A549 (cell line): ENCODE data around the gene TOM1L2.

Experiments used
- CHD4 ChIP-seq: fragments of 200-600 bp; sonication (generic); IDR thresholded peaks from 2 replicates; pipeline ENCODE4 v1.6.1; 2016; ENCODE audit warnings: antibody characterized with exemption, mild to moderate bottlenecking, borderline replicate concordance
- HOXB13 ChIP-seq: fragments of 250-450 bp; sonication (Bioruptor Pico); IDR thresholded peaks from 2 replicates; pipeline ENCODE4 v1.5.0; 2020; ENCODE audit warnings: low read depth, mild to moderate bottlenecking, moderate library complexity
- KDM5A ChIP-seq: fragments of 200-600 bp; sonication (generic); IDR thresholded peaks from 2 replicates; pipeline ENCODE4 v1.6.1; 2016; ENCODE audit warnings: antibody characterized with exemption, mild to moderate bottlenecking
- MAZ ChIP-seq: fragments of 150-350 bp; IDR thresholded peaks from 2 replicates; pipeline ENCODE4 v1.6.1; 2014; ENCODE audit warnings: antibody characterized with exemption, low read depth, low read length, borderline replicate concordance
- POLR2A ChIP-seq: IDR thresholded peaks from 2 replicates; pipeline ENCODE4 v1.6.1; 2012; ENCODE audit warnings: mild to moderate bottlenecking, low read length
- RAD21 ChIP-seq, 2 experiments: fragments of >200 bp in 1 of 2; sonication (Bioruptor Twin) in 1 of 2; formaldehyde crosslinking in 1 of 2; IDR thresholded peaks in 1 of 2; conservative IDR thresholded peaks in 1 of 2; 2 replicates in 1 of 2; 3 replicates in 1 of 2; pipeline ENCODE4 v1.6.1; 2012 to 2018; ENCODE audit warnings: inconsistent platforms in 1 of 2
- TF ChIP-seq, protein P1 (sequence below): fragments of >200 bp; sonication (Bioruptor Twin); formaldehyde crosslinking; IDR thresholded peaks from 3 replicates; pipeline ENCODE4 v1.5.1; 2016
- TF ChIP-seq, protein P2 (sequence below): fragments of 200-600 bp; sonication (generic); IDR thresholded peaks from 2 replicates; pipeline ENCODE4 v1.6.1; 2016; ENCODE audit warnings: antibody characterized with exemption, mild to moderate bottlenecking, moderate library complexity
- TF ChIP-seq, protein P3 (sequence below): fragments of 250-450 bp; sonication (Bioruptor Pico); IDR thresholded peaks from 2 replicates; pipeline ENCODE4 v1.5.0; 2021; ENCODE audit warnings: mild to moderate bottlenecking, moderate library complexity, borderline replicate concordance

DNA sequence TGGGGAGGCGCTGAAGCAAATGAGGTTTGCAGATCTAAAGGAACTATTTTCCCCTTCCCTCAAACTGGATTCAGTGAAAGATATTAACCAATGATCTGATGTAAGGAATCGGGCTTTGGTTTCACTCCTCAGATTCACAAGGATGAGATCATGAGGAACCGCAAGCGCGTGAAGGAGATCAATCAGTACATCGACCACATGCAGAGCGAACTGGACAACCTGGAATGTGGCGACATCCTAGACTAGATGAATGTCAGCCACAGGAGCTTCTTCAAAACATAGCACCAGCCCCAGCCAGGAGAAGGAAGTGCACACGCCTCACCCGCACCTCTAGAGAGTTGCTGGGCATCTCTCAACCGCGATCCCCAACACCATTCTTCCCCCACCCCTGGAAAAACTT is 44.2 kb upstream of the TOM1L2 start:
- TF ChIP-seq, protein P1, sequence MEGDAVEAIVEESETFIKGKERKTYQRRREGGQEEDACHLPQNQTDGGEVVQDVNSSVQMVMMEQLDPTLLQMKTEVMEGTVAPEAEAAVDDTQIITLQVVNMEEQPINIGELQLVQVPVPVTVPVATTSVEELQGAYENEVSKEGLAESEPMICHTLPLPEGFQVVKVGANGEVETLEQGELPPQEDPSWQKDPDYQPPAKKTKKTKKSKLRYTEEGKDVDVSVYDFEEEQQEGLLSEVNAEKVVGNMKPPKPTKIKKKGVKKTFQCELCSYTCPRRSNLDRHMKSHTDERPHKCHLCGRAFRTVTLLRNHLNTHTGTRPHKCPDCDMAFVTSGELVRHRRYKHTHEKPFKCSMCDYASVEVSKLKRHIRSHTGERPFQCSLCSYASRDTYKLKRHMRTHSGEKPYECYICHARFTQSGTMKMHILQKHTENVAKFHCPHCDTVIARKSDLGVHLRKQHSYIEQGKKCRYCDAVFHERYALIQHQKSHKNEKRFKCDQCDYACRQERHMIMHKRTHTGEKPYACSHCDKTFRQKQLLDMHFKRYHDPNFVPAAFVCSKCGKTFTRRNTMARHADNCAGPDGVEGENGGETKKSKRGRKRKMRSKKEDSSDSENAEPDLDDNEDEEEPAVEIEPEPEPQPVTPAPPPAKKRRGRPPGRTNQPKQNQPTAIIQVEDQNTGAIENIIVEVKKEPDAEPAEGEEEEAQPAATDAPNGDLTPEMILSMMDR = no peak
- TF ChIP-seq, protein P2, sequence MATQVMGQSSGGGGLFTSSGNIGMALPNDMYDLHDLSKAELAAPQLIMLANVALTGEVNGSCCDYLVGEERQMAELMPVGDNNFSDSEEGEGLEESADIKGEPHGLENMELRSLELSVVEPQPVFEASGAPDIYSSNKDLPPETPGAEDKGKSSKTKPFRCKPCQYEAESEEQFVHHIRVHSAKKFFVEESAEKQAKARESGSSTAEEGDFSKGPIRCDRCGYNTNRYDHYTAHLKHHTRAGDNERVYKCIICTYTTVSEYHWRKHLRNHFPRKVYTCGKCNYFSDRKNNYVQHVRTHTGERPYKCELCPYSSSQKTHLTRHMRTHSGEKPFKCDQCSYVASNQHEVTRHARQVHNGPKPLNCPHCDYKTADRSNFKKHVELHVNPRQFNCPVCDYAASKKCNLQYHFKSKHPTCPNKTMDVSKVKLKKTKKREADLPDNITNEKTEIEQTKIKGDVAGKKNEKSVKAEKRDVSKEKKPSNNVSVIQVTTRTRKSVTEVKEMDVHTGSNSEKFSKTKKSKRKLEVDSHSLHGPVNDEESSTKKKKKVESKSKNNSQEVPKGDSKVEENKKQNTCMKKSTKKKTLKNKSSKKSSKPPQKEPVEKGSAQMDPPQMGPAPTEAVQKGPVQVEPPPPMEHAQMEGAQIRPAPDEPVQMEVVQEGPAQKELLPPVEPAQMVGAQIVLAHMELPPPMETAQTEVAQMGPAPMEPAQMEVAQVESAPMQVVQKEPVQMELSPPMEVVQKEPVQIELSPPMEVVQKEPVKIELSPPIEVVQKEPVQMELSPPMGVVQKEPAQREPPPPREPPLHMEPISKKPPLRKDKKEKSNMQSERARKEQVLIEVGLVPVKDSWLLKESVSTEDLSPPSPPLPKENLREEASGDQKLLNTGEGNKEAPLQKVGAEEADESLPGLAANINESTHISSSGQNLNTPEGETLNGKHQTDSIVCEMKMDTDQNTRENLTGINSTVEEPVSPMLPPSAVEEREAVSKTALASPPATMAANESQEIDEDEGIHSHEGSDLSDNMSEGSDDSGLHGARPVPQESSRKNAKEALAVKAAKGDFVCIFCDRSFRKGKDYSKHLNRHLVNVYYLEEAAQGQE = no peak
- TF ChIP-seq, protein P3, sequence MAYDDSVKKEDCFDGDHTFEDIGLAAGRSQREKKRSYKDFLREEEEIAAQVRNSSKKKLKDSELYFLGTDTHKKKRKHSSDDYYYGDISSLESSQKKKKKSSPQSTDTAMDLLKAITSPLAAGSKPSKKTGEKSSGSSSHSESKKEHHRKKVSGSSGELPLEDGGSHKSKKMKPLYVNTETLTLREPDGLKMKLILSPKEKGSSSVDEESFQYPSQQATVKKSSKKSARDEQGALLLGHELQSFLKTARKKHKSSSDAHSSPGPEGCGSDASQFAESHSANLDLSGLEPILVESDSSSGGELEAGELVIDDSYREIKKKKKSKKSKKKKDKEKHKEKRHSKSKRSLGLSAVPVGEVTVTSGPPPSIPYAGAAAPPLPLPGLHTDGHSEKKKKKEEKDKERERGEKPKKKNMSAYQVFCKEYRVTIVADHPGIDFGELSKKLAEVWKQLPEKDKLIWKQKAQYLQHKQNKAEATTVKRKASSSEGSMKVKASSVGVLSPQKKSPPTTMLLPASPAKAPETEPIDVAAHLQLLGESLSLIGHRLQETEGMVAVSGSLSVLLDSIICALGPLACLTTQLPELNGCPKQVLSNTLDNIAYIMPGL (CRISPR knock-in tag) = no peak
- TF ChIP-seq CHD4 (no peak), RAD21 (conservative IDR thresholded peaks at IDR 0.05 in 1 of 2, IDR thresholded peaks at IDR 0.05 in 1 of 2) (no peak), KDM5A (no peak), HOXB13 (CRISPR knock-in tag) (no peak), MAZ (no peak), POLR2A (no peak)
